Adrenal gland (tissue), 12 donors: ENCODE data around the gene PAQR7. TPM values are rescaled to one million over a fixed set of nuclear protein-coding genes. Genes with fewer than 3 reads are reported as not detected.

ENCODE experiments used
- DNase-seq, 7 donors: peaks; one replicate each; pipeline ENCODE4 v3.0.0-alpha.2; 2019 to 2020
- H3K27ac ChIP-seq, 5 donors: fragments of 200-600 bp; sonication (generic) in 4 of 5; 1 replicate in 3 of 5; 2 replicates in 2 of 5; pipeline versions ENCODE4 v1.5.1 to v1.8.0; 2016 to 2020; ENCODE audit warnings: mild to moderate bottlenecking in 1 of 5
- H3K27me3 ChIP-seq: fragments of 200-600 bp; 2 replicates; pipeline ENCODE4 v1.8.0; 2021
- H3K36me3 ChIP-seq, 2 donors: fragments of 200-600 bp; replicated peaks in 1 of 2; 1 replicate in 1 of 2; 2 replicates in 1 of 2; pipeline versions ENCODE4 v1.5.1 to v1.8.0; 2018 to 2022
- H3K4me1 ChIP-seq, 2 donors: fragments of 200-600 bp; replicated peaks in 1 of 2; 1 replicate in 1 of 2; 2 replicates in 1 of 2; pipeline versions ENCODE4 v1.5.1 to v1.8.0; 2018 to 2021
- H3K4me3 ChIP-seq, 4 donors: fragments of 200-600 bp; sonication (generic) in 3 of 4; one replicate each; pipeline ENCODE4 v1.5.1; 2016 to 2018
- H3K9me3 ChIP-seq, 3 donors: fragments of 200-600 bp; sonication (generic) in 1 of 3; replicated peaks in 1 of 3; 1 replicate in 2 of 3; 2 replicates in 1 of 3; pipeline versions ENCODE4 v1.5.1 to v1.8.0; 2016 to 2021
- CTCF ChIP-seq, 6 experiments: fragments of 450-650 bp in 4 of 6; fragments of 200-600 bp in 2 of 6; sonication (generic) in 1 of 6; IDR thresholded peaks; 1 replicate in 5 of 6; 2 replicates in 1 of 6; pipeline versions ENCODE4 v1.5.1 to v1.8.0; 2016 to 2021; ENCODE audit warnings: antibody characterized with exemption in 6 of 6, mild to moderate bottlenecking in 2 of 6, moderate library complexity in 1 of 6
- POLR2A ChIP-seq, 2 donors: fragments of 450-650 bp; IDR thresholded peaks; one replicate each; pipeline ENCODE4 v1.6.1; 2017; ENCODE audit warnings: antibody characterized with exemption in 2 of 2, mild to moderate bottlenecking in 2 of 2, moderate library complexity in 1 of 2
- WGBS, 4 donors: extraction: QIAGEN DNeasy Blood & Tissue Kit in 2 of 4; methylation state at CpG; one replicate each; pipeline versions ENCODE4 v1.1.5 to v1.1.7; 2013 to 2017; 5-methylcytosine and 5-hydroxymethylcytosine counted together
- intact Hi-C, 2 donors: fragments of 100-400 bp; cut with DNase I; formaldehyde crosslinking; loops; one replicate each; pipeline versions ENCODE4 v1.14.1 to v1.15.0; 2022 to 2023
- polyA plus RNA-seq, 3 donors: library from polyadenylated mRNA; stranded (reverse); fragments of 200-250 nt in 2 of 3; fragments of 350-450 nt in 1 of 3; fragmentation: Illumina TruSeq in 1 of 3; extraction: RNeasy Lipid Tissue Mini Kit (QIAGEN cat#74804) in 1 of 3; gene quantifications; one replicate each; pipeline ENCODE4 v1.2.3, GENCODE V29; 2013 to 2014
- total RNA-seq, 9 donors: library from RNA; depleted of rRNA in 4 of 9; stranded (reverse); fragments of >200 nt in 4 of 9; fragments of 120-200 nt in 1 of 9; fragmentation: NEBNext Ultra II Directional in 1 of 9; extraction: Animal tissue kit (Norgen Biotek cat#: 25700) in 1 of 9; gene quantifications; one replicate each; pipeline versions ENCODE4 v1.1.0 to v1.2.4, GENCODE V29; 2013 to 2023
- donor health status: healthy with polysubstance abuse.
- donor health status: Bipolar disorder and iron deficiency.
- donor health status: DM: yes; HTN: yes; CAD: no.
- donor health status: DM: no; HTN: no; CAD: no.
- donor health status: DM: no; HTN: no; CAD: no.
- donor health status: DM: yes; HTN: yes; CAD: no.

The PAQR7 gene
- total and polyA plus RNA-seq, 12 donors, result 19.9 to 71.8 (median 34.0) TPM

GRCh38 chr1:25896266-25896665 lies 20.8 kb upstream of the PAQR7 start:
- intact Hi-C loops, result loop anchor here in 1 of 2 donors (5.0 kb wide), 1 partner anchor 101 kb away; the partner anchor contains the start of gene PAFAH2
- Histone ChIP-seq H3K4me3 (no peak overlapping the region), H3K9me3 (no peaks in the 10 kb centered on the region), H3K36me3 (peaks cover 0 to 12% of the 10 kb centered on the region in 2 donors), H3K4me1 (peaks cover 0 to 11% of the 10 kb centered on the region in 2 donors), H3K27ac (no peak overlapping the region), H3K27me3 (no peaks in the 10 kb centered on the region)
- no peak for DNase-seq
- no peak for TF ChIP-seq CTCF (IDR thresholded peaks at IDR 0.05)
- no peak for TF ChIP-seq POLR2A (IDR thresholded peaks at IDR 0.05)
- WGBS, 4 donors, result 75 to 100% (median 80%) methylated on average over 1 of the region's 1 CpG

GRCh38 chr1:25895365-25895990 lies 20.0 kb upstream of the PAQR7 start:
- Histone ChIP-seq H3K9me3 (no peaks in the 10 kb centered on the region), H3K27me3 (no peaks in the 10 kb centered on the region), H3K36me3 (peaks cover 0 to 6% of the 10 kb centered on the region in 2 donors), H3K27ac (no peak overlapping the region), H3K4me1 (peaks cover 0 to 11% of the 10 kb centered on the region in 2 donors), H3K4me3 (no peak overlapping the region)
- peak; percentile 86 to 96 (median 91) for DNase-seq
- WGBS, 4 donors, result 9 to 13% (median 11%) methylated on average over 12 of the region's 12 CpGs
- intact Hi-C loops, result loop anchor here (2.0 to 5.0 kb wide), 2 partner anchors 102 to 103 kb away; partner anchors contain the start of gene PAFAH2 (in 2 of the 2)
- TF ChIP-seq CTCF (IDR thresholded peaks at IDR 0.05) (peak; percentile 96 to 100 (median 99)), POLR2A (IDR thresholded peaks at IDR 0.05) (no peak)

- intact Hi-C loops, result no loop called here
- DNase-seq, result no peak
These were observed 17.6 kb upstream of the PAQR7 start for GRCh38 chr1:25893116-25893515.

DNA sequence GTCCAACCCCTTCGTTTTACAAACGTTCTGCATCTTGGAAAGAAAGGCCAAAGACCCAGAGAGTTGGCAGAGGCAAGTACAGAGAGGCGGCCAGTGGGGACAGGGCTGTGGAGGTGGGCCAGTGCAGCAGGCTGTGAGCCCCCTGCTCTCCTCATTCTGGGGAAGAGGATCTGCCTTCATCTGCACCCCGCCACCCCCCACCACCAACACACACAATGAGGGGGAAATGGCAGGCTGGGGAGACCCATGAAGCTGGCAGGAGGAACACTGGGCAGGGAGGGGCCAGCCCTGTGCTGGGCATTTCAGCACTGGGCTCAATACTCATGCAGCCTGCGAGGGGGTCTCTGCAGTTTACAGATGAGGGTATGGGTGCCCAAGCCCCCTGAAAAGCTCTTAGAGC lies 16.1 kb upstream of the PAQR7 start:
- H3K27me3 ChIP-seq, result no peaks in the 10 kb centered on the region
- no peak overlapping the region for H3K4me3 ChIP-seq
- H3K27ac ChIP-seq, result peak overlapping the region in 1 of 5 donors; percentile 31
- 78 to 85% (median 81%) methylated on average over 5 of the region's 5 CpGs for WGBS, 4 donors
- no peak for TF ChIP-seq POLR2A (IDR thresholded peaks at IDR 0.05)
- TF ChIP-seq CTCF (IDR thresholded peaks at IDR 0.05), result no peak
- no peaks in the 10 kb centered on the region for H3K9me3 ChIP-seq
- intact Hi-C loops, result no loop called here
- H3K36me3 ChIP-seq, result no peaks in the 10 kb centered on the region
- peaks cover 0 to 17% of the 10 kb centered on the region in 2 donors for H3K4me1 ChIP-seq
- DNase-seq, result no peak

More at GRCh38 chr1:25893116-25893515, 17.6 kb upstream of the PAQR7 start:
- Histone ChIP-seq H3K27me3 (no peaks in the 10 kb centered on the region), H3K27ac (peak overlapping the region in 2 of 5 donors; percentile 1 to 59), H3K36me3 (no peaks in the 10 kb centered on the region), H3K9me3 (no peaks in the 10 kb centered on the region), H3K4me1 (peaks cover 0 to 17% of the 10 kb centered on the region in 2 donors), H3K4me3 (no peak overlapping the region)
- 69 to 79% (median 76%) methylated on average over 4 of the region's 4 CpGs for WGBS, 4 donors
- no peak for TF ChIP-seq CTCF (IDR thresholded peaks at IDR 0.05)
- no peak for TF ChIP-seq POLR2A (IDR thresholded peaks at IDR 0.05)
